ENCODE data around the gene TBX4. TPM values are rescaled to one million over a fixed set of nuclear protein-coding genes. Genes with fewer than 3 reads are reported as not detected.
"Not testable (repeated sequence)": the region's sequence is repeated elsewhere in the genome, so short reads cannot be mapped to it uniquely, and the experiment has no call there.

TBX4 gene
- total RNA-seq, 1 donor from 2014 or later: not detected

GRCh38 chr17:61448042-61448441, 4.2 kb upstream of the TBX4 start:
- Mint-ChIP-seq H3K4me3 (ENCODE audit: unreplicated experiment) (no peak overlapping the region), H3K36me3 (ENCODE audit: low read depth) (no peaks in the 10 kb centered on the region), H3K4me1 (ENCODE audit: low read depth) (peaks cover 3% of the 10 kb centered on the region), H3K27me3 (ENCODE audit: low read depth) (peaks cover 22% of the 10 kb centered on the region), H3K27ac (ENCODE audit: unreplicated experiment) (no peak overlapping the region), H3K9me3 (ENCODE audit: low read depth) (no peaks in the 10 kb centered on the region)
- DNase-seq (ENCODE audit: low spot score): no peak
- TF ChIP-seq CTCF (IDR thresholded peaks at IDR 0.05): no peak

DNA sequence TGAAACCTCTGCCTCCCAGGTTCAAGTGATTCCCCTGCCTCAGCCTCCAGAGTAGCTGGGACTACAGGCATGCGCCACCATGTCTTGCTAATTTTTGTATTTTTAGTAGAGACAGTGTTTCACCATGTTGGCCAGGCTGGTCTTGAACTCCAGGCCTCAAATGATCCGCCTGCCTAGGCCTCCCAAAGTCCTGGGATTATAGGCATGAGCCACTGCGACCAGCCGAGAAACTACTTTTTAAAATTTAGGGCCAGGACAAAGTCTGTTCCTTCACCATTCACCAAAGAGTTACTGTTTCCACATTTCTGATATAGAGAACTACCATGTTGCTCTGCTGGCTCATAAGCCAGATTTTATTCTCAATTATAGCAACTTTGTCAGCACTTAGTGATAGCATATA, 3.1 kb upstream of the TBX4 start:
- H3K27ac Mint-ChIP-seq (ENCODE audit: unreplicated experiment); H3K9me3 Mint-ChIP-seq (ENCODE audit: low read depth); DNase-seq (ENCODE audit: low spot score); H3K36me3 Mint-ChIP-seq (ENCODE audit: low read depth); H3K4me3 Mint-ChIP-seq (ENCODE audit: unreplicated experiment); H3K4me1 Mint-ChIP-seq (ENCODE audit: low read depth): not testable (repeated sequence)
- H3K27me3 Mint-ChIP-seq (ENCODE audit: low read depth): peaks cover 32% of the 10 kb centered on the region

DNA sequence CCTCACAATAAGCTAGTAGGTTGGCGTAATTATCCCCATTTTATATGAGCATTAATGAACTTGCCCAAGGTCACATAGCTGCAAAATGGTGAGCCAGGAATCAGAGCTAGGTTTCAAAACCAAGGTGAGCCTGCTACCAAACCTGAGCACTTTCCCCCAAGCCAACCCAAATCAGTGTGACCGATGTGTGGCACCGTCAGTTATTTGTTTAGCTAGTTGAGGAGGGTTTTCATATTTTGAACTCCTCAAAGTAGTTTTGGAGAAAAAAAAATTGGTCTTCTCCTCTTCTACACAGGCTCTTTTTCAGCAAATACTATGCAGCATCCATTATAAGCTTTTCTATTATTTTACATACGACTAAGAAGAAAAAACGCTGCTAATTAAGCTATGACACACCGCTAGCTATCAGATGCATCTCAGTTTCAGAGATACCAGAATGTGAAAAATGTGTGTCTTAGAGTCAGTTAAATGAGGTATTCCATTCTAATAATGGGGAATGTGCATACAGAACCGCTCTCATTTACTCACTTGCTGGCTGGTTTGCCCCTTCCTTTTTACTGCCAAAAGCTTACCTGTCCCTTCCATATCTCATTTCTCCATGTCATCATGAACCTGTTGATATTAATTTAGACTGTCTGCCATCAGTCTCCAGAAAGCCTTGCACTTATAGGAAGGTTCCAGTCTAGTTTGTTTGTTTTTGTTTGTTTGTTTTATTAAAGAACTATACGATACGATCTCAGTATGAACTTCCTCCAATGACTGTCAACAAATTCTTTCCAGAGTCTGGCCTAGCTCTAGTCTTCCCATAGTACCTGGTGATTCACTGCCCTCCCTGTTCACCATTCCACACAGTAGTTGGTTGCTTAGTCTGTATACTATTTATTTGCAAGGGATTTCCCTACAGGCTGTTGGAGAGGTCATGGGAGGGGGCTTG, 2.2 kb upstream of the TBX4 start:
- Mint-ChIP-seq H3K36me3 (ENCODE audit: low read depth) (peaks cover 6% of the 10 kb centered on the region), H3K9me3 (ENCODE audit: low read depth) (no peaks in the 10 kb centered on the region), H3K27me3 (ENCODE audit: low read depth) (peaks cover 34% of the 10 kb centered on the region), H3K4me1 (ENCODE audit: low read depth) (peaks cover 8% of the 10 kb centered on the region), H3K4me3 (ENCODE audit: unreplicated experiment) (no peak overlapping the region), H3K27ac (ENCODE audit: unreplicated experiment) (no peak overlapping the region)
- DNase-seq (ENCODE audit: low spot score): no peak
- TF ChIP-seq CTCF (IDR thresholded peaks at IDR 0.05): no peak

- DNase-seq (ENCODE audit: low spot score): no peak
- TF ChIP-seq CTCF (IDR thresholded peaks at IDR 0.05): no peak
- no peaks in the 10 kb centered on the region for H3K9me3 Mint-ChIP-seq (ENCODE audit: low read depth)
- peaks cover 42% of the 10 kb centered on the region for H3K27me3 Mint-ChIP-seq (ENCODE audit: low read depth)
- H3K36me3 Mint-ChIP-seq (ENCODE audit: low read depth): peaks cover 9% of the 10 kb centered on the region
- H3K27ac Mint-ChIP-seq (ENCODE audit: unreplicated experiment): no peak overlapping the region
- peaks cover 8% of the 10 kb centered on the region for H3K4me1 Mint-ChIP-seq (ENCODE audit: low read depth)
- no peak overlapping the region for H3K4me3 Mint-ChIP-seq (ENCODE audit: unreplicated experiment)
Measured at GRCh38 chr17:61450641-61451537, 1.3 kb upstream of the TBX4 start.

- no peak for TF ChIP-seq CTCF (IDR thresholded peaks at IDR 0.05)
- H3K4me3 Mint-ChIP-seq (ENCODE audit: unreplicated experiment): no peak overlapping the region
- H3K27ac Mint-ChIP-seq (ENCODE audit: unreplicated experiment): no peak overlapping the region
- no peak for DNase-seq (ENCODE audit: low spot score)
- H3K36me3 Mint-ChIP-seq (ENCODE audit: low read depth): peaks cover 9% of the 10 kb centered on the region
- H3K27me3 Mint-ChIP-seq (ENCODE audit: low read depth): peaks cover 44% of the 10 kb centered on the region
- H3K9me3 Mint-ChIP-seq (ENCODE audit: low read depth): no peaks in the 10 kb centered on the region
- peaks cover 8% of the 10 kb centered on the region for H3K4me1 Mint-ChIP-seq (ENCODE audit: low read depth)
Measured at GRCh38 chr17:61451538-61452300, 503 bp upstream of the TBX4 start.

Data from chondrocyte (in vitro differentiated cells).